ENCODE results near the gene SLC35F4. TPM values are rescaled to one million over a fixed set of nuclear protein-coding genes. Genes with fewer than 3 reads are reported as not detected.

The SLC35F4 gene
- total RNA-seq, 2 donors from 2014 or later, result not detected

DNA sequence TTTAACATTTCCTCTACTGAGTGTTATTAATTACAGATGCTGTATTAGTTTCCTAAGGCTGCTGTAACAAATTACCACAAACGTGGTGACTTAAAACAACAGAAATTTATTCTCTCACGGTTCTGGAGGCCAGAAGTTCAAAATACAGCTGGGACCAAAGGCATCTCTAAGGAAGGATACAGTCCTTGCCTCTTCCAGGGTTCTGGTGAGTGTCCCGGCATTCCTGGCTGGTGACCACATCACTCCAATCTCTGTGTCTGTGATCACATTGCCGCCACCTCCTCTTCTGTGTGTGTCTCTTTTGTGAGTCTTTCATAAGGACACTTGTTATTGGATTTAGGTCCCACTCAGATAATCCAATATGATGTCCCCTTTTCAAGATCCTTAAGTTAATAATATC is 287.1 kb downstream of the SLC35F4 start:
- no peaks in the 10 kb centered on the region for H3K4me1 ChIP-seq (ENCODE audit: control insufficient read depth in 1 of 2, low read depth in 2 of 2)
- no peak overlapping the region for H3K27ac ChIP-seq
- no peaks in the 10 kb centered on the region for H3K36me3 ChIP-seq
- no peak overlapping the region for H3K4me3 ChIP-seq
- no peak for ATAC-seq (ENCODE audit: insufficient number of reproducible peaks, low FRiP score, low read depth)
- H3K27me3 ChIP-seq (replicated peaks; ENCODE audit: insufficient read depth), result no peaks in the 10 kb centered on the region
- DNase-seq (ENCODE audit: low spot score), result no peak
- no peaks in the 10 kb centered on the region for H3K9me3 ChIP-seq
- TF ChIP-seq, protein P1, sequence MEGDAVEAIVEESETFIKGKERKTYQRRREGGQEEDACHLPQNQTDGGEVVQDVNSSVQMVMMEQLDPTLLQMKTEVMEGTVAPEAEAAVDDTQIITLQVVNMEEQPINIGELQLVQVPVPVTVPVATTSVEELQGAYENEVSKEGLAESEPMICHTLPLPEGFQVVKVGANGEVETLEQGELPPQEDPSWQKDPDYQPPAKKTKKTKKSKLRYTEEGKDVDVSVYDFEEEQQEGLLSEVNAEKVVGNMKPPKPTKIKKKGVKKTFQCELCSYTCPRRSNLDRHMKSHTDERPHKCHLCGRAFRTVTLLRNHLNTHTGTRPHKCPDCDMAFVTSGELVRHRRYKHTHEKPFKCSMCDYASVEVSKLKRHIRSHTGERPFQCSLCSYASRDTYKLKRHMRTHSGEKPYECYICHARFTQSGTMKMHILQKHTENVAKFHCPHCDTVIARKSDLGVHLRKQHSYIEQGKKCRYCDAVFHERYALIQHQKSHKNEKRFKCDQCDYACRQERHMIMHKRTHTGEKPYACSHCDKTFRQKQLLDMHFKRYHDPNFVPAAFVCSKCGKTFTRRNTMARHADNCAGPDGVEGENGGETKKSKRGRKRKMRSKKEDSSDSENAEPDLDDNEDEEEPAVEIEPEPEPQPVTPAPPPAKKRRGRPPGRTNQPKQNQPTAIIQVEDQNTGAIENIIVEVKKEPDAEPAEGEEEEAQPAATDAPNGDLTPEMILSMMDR (IDR thresholded peaks at IDR 0.05), result no peak

DNA sequence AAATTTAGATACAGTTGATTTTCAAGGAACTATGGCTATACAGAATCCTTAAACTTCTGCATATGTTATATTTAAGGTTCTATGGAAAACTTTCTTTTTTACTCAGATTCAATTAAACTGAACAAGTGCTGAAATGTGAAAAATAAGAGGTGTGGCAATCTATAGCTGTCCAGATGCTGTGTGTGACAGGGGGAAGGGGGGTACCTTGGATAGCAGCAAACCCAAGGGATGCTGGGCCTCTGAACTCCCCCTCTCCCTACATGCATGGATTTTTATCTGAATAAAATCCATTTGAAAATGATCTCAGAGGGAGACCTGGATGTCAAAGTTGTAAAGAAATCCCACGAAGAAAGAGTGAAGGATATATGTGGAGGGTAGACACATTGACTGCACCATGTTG is 289.4 kb downstream of the SLC35F4 start:
- Histone ChIP-seq H3K9me3 (no peaks in the 10 kb centered on the region), H3K4me3 (no peak overlapping the region), H3K36me3 (no peaks in the 10 kb centered on the region), H3K27ac (no peak overlapping the region), H3K27me3 (replicated peaks; ENCODE audit: insufficient read depth) (no peaks in the 10 kb centered on the region), H3K4me1 (ENCODE audit: control insufficient read depth in 1 of 2, low read depth in 2 of 2) (no peaks in the 10 kb centered on the region)
- ATAC-seq (ENCODE audit: insufficient number of reproducible peaks, low FRiP score, low read depth), result no peak
- DNase-seq (ENCODE audit: low spot score), result no peak
- TF ChIP-seq, protein P1 (IDR thresholded peaks at IDR 0.05), result no peak

DNA sequence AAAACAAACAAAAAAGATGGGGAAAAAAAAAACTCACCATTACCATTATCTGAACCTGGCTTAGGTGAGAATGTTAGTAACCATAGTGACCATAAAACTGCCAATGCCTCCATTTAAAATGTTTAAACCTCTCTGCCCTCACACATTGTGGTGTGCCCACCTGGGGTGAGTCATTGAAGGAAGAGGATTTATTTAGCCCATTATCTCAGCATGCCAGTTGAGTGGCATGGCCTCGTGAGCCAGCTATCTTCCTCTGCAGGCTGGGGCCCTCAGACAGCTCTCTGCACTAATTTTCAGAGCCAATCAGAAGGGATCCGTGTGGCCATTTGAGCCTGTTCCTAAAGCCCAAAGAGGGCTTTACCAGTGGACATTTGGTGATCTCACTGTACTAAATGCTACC is 290.4 kb downstream of the SLC35F4 start:
- no peak overlapping the region for H3K27ac ChIP-seq
- no peak for DNase-seq (ENCODE audit: low spot score)
- no peaks in the 10 kb centered on the region for H3K9me3 ChIP-seq
- H3K4me1 ChIP-seq (ENCODE audit: control insufficient read depth in 1 of 2, low read depth in 2 of 2), result no peaks in the 10 kb centered on the region
- no peak overlapping the region for H3K4me3 ChIP-seq
- ATAC-seq (ENCODE audit: insufficient number of reproducible peaks, low FRiP score, low read depth), result no peak
- no peaks in the 10 kb centered on the region for H3K27me3 ChIP-seq (replicated peaks; ENCODE audit: insufficient read depth)
- TF ChIP-seq, protein P1 (IDR thresholded peaks at IDR 0.05), result no peak
- H3K36me3 ChIP-seq, result no peaks in the 10 kb centered on the region

DNA sequence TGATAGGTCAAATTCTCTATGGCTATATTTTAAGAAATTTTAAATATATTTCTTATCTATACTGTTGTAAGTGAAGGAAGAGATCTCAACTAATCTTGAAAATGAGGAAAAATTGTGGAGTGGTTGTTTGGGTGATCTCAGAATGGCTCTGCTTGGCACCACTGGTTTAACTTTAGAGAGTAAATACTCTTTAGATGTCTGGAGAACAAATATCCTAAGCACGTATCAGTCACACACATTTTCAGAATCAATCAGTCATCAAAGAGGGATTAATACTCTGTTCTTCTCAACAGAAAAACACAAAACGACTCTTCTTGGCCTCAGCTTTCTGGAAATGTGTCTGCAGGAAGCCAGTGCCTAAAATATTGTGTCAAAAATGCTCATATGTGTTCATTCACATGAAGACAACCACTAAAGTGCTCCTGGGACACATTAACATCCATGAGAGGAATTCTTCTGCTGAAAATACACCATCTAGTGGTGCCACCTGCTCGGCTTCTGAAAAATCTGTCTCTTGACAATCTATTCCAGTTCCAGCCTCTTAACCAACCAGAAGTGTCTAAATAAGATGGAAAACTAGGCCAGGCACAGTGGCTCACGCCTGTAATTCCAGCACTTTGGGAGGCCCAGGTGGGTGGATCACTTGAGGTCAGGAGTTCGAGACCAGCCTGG is 291.1 kb downstream of the SLC35F4 start:
- H3K9me3 ChIP-seq, result no peaks in the 10 kb centered on the region
- TF ChIP-seq, protein P1 (IDR thresholded peaks at IDR 0.05), result no peak

DNA sequence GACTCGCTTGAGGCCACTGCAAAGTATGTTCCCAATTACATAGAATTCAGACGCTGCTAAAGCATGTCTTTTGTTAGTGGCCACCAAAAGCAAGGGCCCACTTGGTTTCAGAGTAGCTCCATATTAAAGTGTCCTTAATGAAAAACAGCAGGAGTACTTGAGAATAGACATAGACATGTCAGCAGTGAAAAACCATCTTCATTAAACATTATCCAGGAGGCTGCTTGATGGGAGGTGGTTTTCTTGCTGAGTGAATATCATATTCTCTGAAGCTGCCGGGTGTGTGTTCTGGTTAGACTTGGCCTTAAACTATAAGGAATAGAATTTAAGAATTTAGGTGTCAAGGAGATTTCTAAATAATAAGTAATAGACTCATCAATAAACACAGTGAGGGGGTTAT is 292.7 kb downstream of the SLC35F4 start:
- DNase-seq (ENCODE audit: low spot score) (no peak), ATAC-seq (ENCODE audit: insufficient number of reproducible peaks, low FRiP score, low read depth) (no peak)
- no peaks in the 10 kb centered on the region for H3K36me3 ChIP-seq
- no peaks in the 10 kb centered on the region for H3K9me3 ChIP-seq
- no peaks in the 10 kb centered on the region for H3K4me1 ChIP-seq (ENCODE audit: control insufficient read depth in 1 of 2, low read depth in 2 of 2)
- H3K27me3 ChIP-seq (replicated peaks; ENCODE audit: insufficient read depth), result no peaks in the 10 kb centered on the region
- H3K4me3 ChIP-seq, result no peak overlapping the region
- no peak overlapping the region for H3K27ac ChIP-seq
- TF ChIP-seq, protein P1 (IDR thresholded peaks at IDR 0.05), result no peak

More for the DNA sequence above, 291.1 kb downstream of the SLC35F4 start:
- H3K4me1 ChIP-seq (ENCODE audit: control insufficient read depth in 1 of 2, low read depth in 2 of 2), result no peaks in the 10 kb centered on the region
- H3K4me3 ChIP-seq, result no peak overlapping the region
- no peak for ATAC-seq (ENCODE audit: insufficient number of reproducible peaks, low FRiP score, low read depth)
- no peak overlapping the region for H3K27ac ChIP-seq
- DNase-seq (ENCODE audit: low spot score), result no peak
- no peaks in the 10 kb centered on the region for H3K27me3 ChIP-seq (replicated peaks; ENCODE audit: insufficient read depth)
- H3K36me3 ChIP-seq, result no peaks in the 10 kb centered on the region
